SK-N-SH (cell line): Measurements from ENCODE around the gene TMEM123.
A peak's percentile ranks its signal among the peaks of the same experiment; 100 is the strongest.

ENCODE experiments used
- CTCF ChIP-seq: fragments of 200-600 bp; sonication (generic); IDR thresholded peaks from 2 replicates; pipeline ENCODE4 v1.6.1; 2017; ENCODE audit warnings: antibody characterized with exemption, mild to moderate bottlenecking, moderate library complexity
- EP300 ChIP-seq, 2 experiments: IDR thresholded peaks; 2 replicates each; pipeline versions ENCODE4 v1.4.0 to v1.6.1; 2012; ENCODE audit warnings: borderline replicate concordance in 1 of 2, low read depth in 1 of 2, low read length in 1 of 2
- EZH2phosphoT487 ChIP-seq: fragments of 200-600 bp; sonication (generic); IDR thresholded peaks from 2 replicates; pipeline ENCODE4 v1.6.1; 2017; ENCODE audit warnings: low read depth, mixed run types, mild to moderate bottlenecking, antibody characterized with exemption, moderate library complexity, borderline replicate concordance
- POLR2AphosphoS5 ChIP-seq: IDR thresholded peaks from 2 replicates; pipeline ENCODE4 v1.6.1; 2012; ENCODE audit warnings: low read depth, low read length
- SMC3 ChIP-seq: IDR thresholded peaks from 2 replicates; pipeline ENCODE4 v1.6.1; 2012; ENCODE audit warnings: low read depth, low read length, improper control_type of control experiment
- USF1 ChIP-seq: IDR thresholded peaks from 2 replicates; pipeline ENCODE4 v1.4.0; 2012; ENCODE audit warnings: low read depth, borderline replicate concordance

- no peak for TF ChIP-seq EP300 (IDR thresholded peaks at IDR 0.05; ENCODE audit: borderline replicate concordance in 1 of 2, low read depth in 1 of 2, low read length in 1 of 2)
- TF ChIP-seq CTCF, result peak; percentile 78
- no peak for TF ChIP-seq EZH2phosphoT487
- TF ChIP-seq POLR2AphosphoS5, result no peak
- TF ChIP-seq USF1, result no peak
- TF ChIP-seq SMC3, result peak; percentile 82
Measured at GRCh38 chr11:102495161-102496042, 42.8 kb upstream of the TMEM123 start.
